NCI-H1092 (cell line): Measurements from ENCODE around the gene NHLRC4.

Source experiments
- DNase-seq: peaks from one replicate; lab custom pipeline; 2025; lab: John Stamatoyannopoulos, UW

NHLRC4 gene

GRCh38 chr16:567373-568256 is 810 bp downstream of the NHLRC4 start:
- no peak for DNase-seq

- no peak for DNase-seq
These were observed 1.8 kb downstream of the NHLRC4 start for GRCh38 chr16:568401-569258.

GRCh38 chr16:569445-570254 is 2.8 kb downstream of the NHLRC4 start, which contains the start of gene PIGQ:
PIGQ (plus strand) TSS chr16:569968; CDS start chr16:574075, 4,107 bp downstream.
- no peak for DNase-seq

GRCh38 chr16:572865-573650 is 6.3 kb downstream of the NHLRC4 start:
- DNase-seq = no peak

- DNase-seq = no peak
These were observed 7.4 kb downstream of the NHLRC4 start for GRCh38 chr16:574021-574760.

GRCh38 chr16:575354-576196 is 8.8 kb downstream of the NHLRC4 start:
- DNase-seq = no peak

GRCh38 chr16:576197-576822 is 9.5 kb downstream of the NHLRC4 start:
- no peak for DNase-seq

- no peak for DNase-seq
These were observed 10.0 kb downstream of the NHLRC4 start for GRCh38 chr16:576823-577201.

- no peak for DNase-seq
These were observed 11.0 kb downstream of the NHLRC4 start for GRCh38 chr16:577796-578195.

- DNase-seq = no peak
These were observed 11.5 kb downstream of the NHLRC4 start for GRCh38 chr16:578232-578869.

GRCh38 chr16:578870-579405 is 12.1 kb downstream of the NHLRC4 start:
- no peak for DNase-seq

GRCh38 chr16:580141-580945 is 13.5 kb downstream of the NHLRC4 start:
- no peak for DNase-seq

GRCh38 chr16:580946-581498 is 14.2 kb downstream of the NHLRC4 start:
- no peak for DNase-seq

GRCh38 chr16:582218-582613 is 15.4 kb downstream of the NHLRC4 start:
- DNase-seq = no peak

GRCh38 chr16:582614-583331 is 16.0 kb downstream of the NHLRC4 start:
- DNase-seq = no peak

- DNase-seq = no peak
These were observed 16.6 kb downstream of the NHLRC4 start for GRCh38 chr16:583470-583814.
